Vagina (tissue), 2 donors: ENCODE measurements around the gene PGLYRP4.
"Not testable (repeated sequence)": the region's sequence is repeated elsewhere in the genome, so short reads cannot be mapped to it uniquely, and the experiment has no call there.

Source experiments
- CTCF ChIP-seq, 3 experiments: fragments of 450-650 bp in 2 of 3; fragments of 200-600 bp in 1 of 3; sonication (generic) in 1 of 3; IDR thresholded peaks; one replicate each; pipeline ENCODE4 v1.5.1; 2017 to 2019; ENCODE audit warnings: antibody characterized with exemption in 3 of 3, mild to moderate bottlenecking in 2 of 3, moderate library complexity in 2 of 3
- POLR2AphosphoS5 ChIP-seq, 2 donors: sonication (generic); formaldehyde crosslinking; IDR thresholded peaks; one replicate each; pipeline ENCODE4 v1.9.0; 2017; ENCODE audit warnings: antibody characterized with exemption in 2 of 2, mild to moderate bottlenecking in 2 of 2, low read depth in 1 of 2; ENCODE audit not compliant: insufficient read depth in 1 of 2

GRCh38 chr1:153316013-153316412 is 32.6 kb downstream of the PGLYRP4 start:
- TF ChIP-seq CTCF (IDR thresholded peaks at IDR 0.05); POLR2AphosphoS5 (IDR thresholded peaks at IDR 0.05; ENCODE audit: insufficient read depth in 1 of 2, low read depth in 1 of 2): not testable (repeated sequence)
